HAP-1 (cell line): Measurements from ENCODE around the gene TMEM187.
"Not testable (repeated sequence)": the region's sequence is repeated elsewhere in the genome, so short reads cannot be mapped to it uniquely, and the experiment has no call there.

Experiments used
- DNase-seq, 2 experiments: peaks; one replicate each; pipeline ENCODE4 v3.0.0-alpha.2; 2016 to 2020; ENCODE audit warnings: low spot score in 2 of 2
- H3K27me3 ChIP-seq: fragments of 250-450 bp; sonication (Bioruptor Pico); 2 replicates; pipeline ENCODE4 v1.5.1; 2020; ENCODE audit warnings: low read depth, mild to moderate bottlenecking, moderate library complexity
- H3K36me3 ChIP-seq: fragments of 250-450 bp; sonication (Bioruptor Pico); replicated peaks from 2 replicates; pipeline ENCODE4 v1.5.1; 2020; ENCODE audit warnings: mild to moderate bottlenecking
- H3K4me1 ChIP-seq: fragments of 250-450 bp; sonication (Bioruptor Pico); 2 replicates; pipeline ENCODE4 v1.5.1; 2020; ENCODE audit warnings: mild to moderate bottlenecking
- H3K4me3 ChIP-seq: fragments of 250-450 bp; sonication (Bioruptor Pico); 2 replicates; pipeline ENCODE4 v1.5.1; 2020; ENCODE audit warnings: mild to moderate bottlenecking, moderate library complexity
- H3K9me3 ChIP-seq: fragments of 250-450 bp; sonication (Bioruptor Pico); 2 replicates; pipeline ENCODE4 v1.5.1; 2020; ENCODE audit warnings: mild to moderate bottlenecking, moderate library complexity
- in situ Hi-C: fragments of 300-500 bp; cut with MboI; formaldehyde crosslinking; loops from 3 replicates; pipeline ENCODE4 v1.14.3; 2020; ENCODE audit warnings: low sequenced_read_pairs, inconsistent platforms, mixed read lengths

TMEM187 gene

GRCh38 chrX:153974726-153975286 lies 2.3 kb downstream of the TMEM187 start:
- Histone ChIP-seq H3K27me3 (no peaks in the 10 kb centered on the region), H3K4me1 (peaks cover 4% of the 10 kb centered on the region; the same call in 1 of the 2 replicates), H3K36me3 (peaks cover 9% of the 10 kb centered on the region), H3K4me3 (no peak overlapping the region), H3K9me3 (no peaks in the 10 kb centered on the region)
- in situ Hi-C loops = no loop called here
- DNase-seq = no peak

GRCh38 chrX:153980394-153980793 lies 7.8 kb downstream of the TMEM187 start:
- in situ Hi-C loops, H3K4me3 ChIP-seq, DNase-seq, H3K27me3 ChIP-seq, H3K9me3 ChIP-seq, H3K4me1 ChIP-seq, H3K36me3 ChIP-seq: not testable (repeated sequence)

GRCh38 chrX:153981231-153981630 lies 8.7 kb downstream of the TMEM187 start:
- no peak for DNase-seq
- in situ Hi-C loops = no loop called here
- H3K9me3 ChIP-seq = no peaks in the 10 kb centered on the region
- H3K36me3 ChIP-seq = no peaks in the 10 kb centered on the region
- H3K4me3 ChIP-seq = no peak overlapping the region
- H3K27me3 ChIP-seq = no peaks in the 10 kb centered on the region
- no peaks in the 10 kb centered on the region for H3K4me1 ChIP-seq

- H3K4me1 ChIP-seq = no peaks in the 10 kb centered on the region
- no peak overlapping the region for H3K4me3 ChIP-seq
- no peaks in the 10 kb centered on the region for H3K36me3 ChIP-seq
- in situ Hi-C loops = no loop called here
- no peaks in the 10 kb centered on the region for H3K27me3 ChIP-seq
- no peaks in the 10 kb centered on the region for H3K9me3 ChIP-seq
- DNase-seq = no peak
Observed at GRCh38 chrX:153981771-153982533, 9.4 kb downstream of the TMEM187 start.

GRCh38 chrX:153983321-153983801 lies 10.8 kb downstream of the TMEM187 start:
- in situ Hi-C loops = no loop called here
- H3K9me3 ChIP-seq = no peaks in the 10 kb centered on the region
- no peaks in the 10 kb centered on the region for H3K27me3 ChIP-seq
- no peak overlapping the region for H3K4me3 ChIP-seq
- no peak for DNase-seq
- no peaks in the 10 kb centered on the region for H3K4me1 ChIP-seq
- H3K36me3 ChIP-seq = no peaks in the 10 kb centered on the region

GRCh38 chrX:153984351-153985178 lies 12.0 kb downstream of the TMEM187 start:
- in situ Hi-C loops = no loop called here
- DNase-seq = no peak
- H3K36me3 ChIP-seq = no peaks in the 10 kb centered on the region
- no peaks in the 10 kb centered on the region for H3K27me3 ChIP-seq
- H3K4me1 ChIP-seq = no peaks in the 10 kb centered on the region
- H3K9me3 ChIP-seq = no peaks in the 10 kb centered on the region
- H3K4me3 ChIP-seq = no peak overlapping the region

- DNase-seq = no peak
- Histone ChIP-seq H3K4me3 (no peak overlapping the region), H3K27me3 (no peaks in the 10 kb centered on the region), H3K36me3 (no peaks in the 10 kb centered on the region), H3K4me1 (no peaks in the 10 kb centered on the region), H3K9me3 (no peaks in the 10 kb centered on the region)
- in situ Hi-C loops = no loop called here
Observed at GRCh38 chrX:153988493-153988892, 15.9 kb downstream of the TMEM187 start.

GRCh38 chrX:153989973-153990655 lies 17.6 kb downstream of the TMEM187 start:
- no peak for DNase-seq
- in situ Hi-C loops = no loop called here

GRCh38 chrX:153991013-153991580 lies 18.5 kb downstream of the TMEM187 start:
- in situ Hi-C loops = no loop called here
- no peak for DNase-seq
- H3K4me1 ChIP-seq = no peaks in the 10 kb centered on the region
- H3K27me3 ChIP-seq = no peaks in the 10 kb centered on the region
- H3K36me3 ChIP-seq = no peaks in the 10 kb centered on the region
- H3K9me3 ChIP-seq = no peaks in the 10 kb centered on the region
- H3K4me3 ChIP-seq = no peak overlapping the region

More at GRCh38 chrX:153989973-153990655, 17.6 kb downstream of the TMEM187 start:
- H3K4me3 ChIP-seq = no peak overlapping the region
- no peaks in the 10 kb centered on the region for H3K27me3 ChIP-seq
- H3K9me3 ChIP-seq = no peaks in the 10 kb centered on the region
- H3K36me3 ChIP-seq = no peaks in the 10 kb centered on the region
- no peaks in the 10 kb centered on the region for H3K4me1 ChIP-seq

GRCh38 chrX:153992180-153992579 lies 19.6 kb downstream of the TMEM187 start:
- no peak for DNase-seq
- in situ Hi-C loops = no loop called here
- Histone ChIP-seq H3K4me3 (no peak overlapping the region), H3K27me3 (no peaks in the 10 kb centered on the region), H3K36me3 (no peaks in the 10 kb centered on the region), H3K9me3 (no peaks in the 10 kb centered on the region), H3K4me1 (no peaks in the 10 kb centered on the region)

- DNase-seq = no peak
- no peaks in the 10 kb centered on the region for H3K9me3 ChIP-seq
- H3K4me1 ChIP-seq = no peaks in the 10 kb centered on the region
- no peaks in the 10 kb centered on the region for H3K36me3 ChIP-seq
- no peak overlapping the region for H3K4me3 ChIP-seq
- in situ Hi-C loops = no loop called here
- H3K27me3 ChIP-seq = no peaks in the 10 kb centered on the region
Observed at GRCh38 chrX:153993079-153993478, 20.5 kb downstream of the TMEM187 start.

GRCh38 chrX:153993978-153994377 lies 21.4 kb downstream of the TMEM187 start:
- Histone ChIP-seq H3K4me1 (no peaks in the 10 kb centered on the region), H3K4me3 (no peak overlapping the region), H3K27me3 (no peaks in the 10 kb centered on the region), H3K36me3 (no peaks in the 10 kb centered on the region), H3K9me3 (no peaks in the 10 kb centered on the region)
- in situ Hi-C loops = no loop called here
- DNase-seq = no peak

- in situ Hi-C loops, DNase-seq, H3K9me3 ChIP-seq, H3K4me3 ChIP-seq, H3K4me1 ChIP-seq, H3K36me3 ChIP-seq, H3K27me3 ChIP-seq: not testable (repeated sequence)
Observed at GRCh38 chrX:153994398-153994797, 21.8 kb downstream of the TMEM187 start.
